Subcutaneous abdominal adipose tissue (tissue), 5 donors: Measurements from ENCODE around the gene DENND1A.
A peak's percentile ranks its signal among the peaks of the same experiment; 100 is the strongest.

ENCODE experiments used
- H3K27ac ChIP-seq: one replicate; pipeline ENCODE4 v1.7.0; 2013; ENCODE audit warnings: low read depth, mild to moderate bottlenecking, inconsistent platforms, low read length, moderate library complexity
- H3K27me3 ChIP-seq, 5 donors: one replicate each; pipeline ENCODE4 v1.7.0; 2013; ENCODE audit warnings: low read length in 5 of 5, inconsistent platforms in 1 of 5; ENCODE audit not compliant: control insufficient read depth in 5 of 5, insufficient read depth in 4 of 5
- H3K36me3 ChIP-seq, 5 donors: one replicate each; pipeline ENCODE4 v1.7.0; 2013; ENCODE audit warnings: low read length in 5 of 5; ENCODE audit not compliant: control insufficient read depth in 5 of 5, insufficient read depth in 5 of 5
- H3K4me1 ChIP-seq, 5 donors: one replicate each; pipeline ENCODE4 v1.7.0; 2013; ENCODE audit warnings: low read length in 5 of 5, mild to moderate bottlenecking in 3 of 5, moderate library complexity in 1 of 5; ENCODE audit not compliant: control insufficient read depth in 5 of 5, insufficient read depth in 5 of 5
- H3K4me3 ChIP-seq, 5 donors: one replicate each; pipeline ENCODE4 v1.7.0; 2013; ENCODE audit warnings: low read length in 5 of 5, low read depth in 1 of 5
- H3K9ac ChIP-seq, 5 donors: one replicate each; pipeline ENCODE4 v1.7.0; 2013; ENCODE audit warnings: low read length in 5 of 5, mild to moderate bottlenecking in 4 of 5, moderate library complexity in 3 of 5
- H3K9me3 ChIP-seq, 5 donors: one replicate each; pipeline ENCODE4 v1.7.0; 2013; ENCODE audit warnings: low read length in 5 of 5; ENCODE audit not compliant: control insufficient read depth in 5 of 5
- donor health status: healthy.
- donor health status: healthy.
- donor health status: healthy.
- donor health status: healthy.
- donor health status: healthy.

DENND1A gene

GRCh38 chr9:123453831-123454321, 476.1 kb downstream of the DENND1A start:
- Histone ChIP-seq H3K4me1 (peaks cover 0 to 3% (median 0%) of the 10 kb centered on the region in 5 donors), H3K27ac (no peak overlapping the region), H3K9ac (no peak overlapping the region), H3K4me3 (no peak overlapping the region), H3K27me3 (no peaks in the 10 kb centered on the region), H3K9me3 (no peaks in the 10 kb centered on the region), H3K36me3 (peaks cover 0 to 59% (median 16%) of the 10 kb centered on the region in 5 donors)

- Histone ChIP-seq H3K27me3 (no peaks in the 10 kb centered on the region), H3K4me3 (no peak overlapping the region)
Measured at GRCh38 chr9:123453076-123453667, 476.8 kb downstream of the DENND1A start.

GRCh38 chr9:123450996-123451395, 478.9 kb downstream of the DENND1A start:
- Histone ChIP-seq H3K9ac (no peak overlapping the region), H3K9me3 (no peaks in the 10 kb centered on the region), H3K27ac (no peak overlapping the region), H3K4me1 (peaks cover 0 to 3% (median 0%) of the 10 kb centered on the region in 5 donors), H3K36me3 (peaks cover 0 to 67% (median 10%) of the 10 kb centered on the region in 5 donors), H3K27me3 (no peaks in the 10 kb centered on the region), H3K4me3 (no peak overlapping the region)

More at GRCh38 chr9:123453076-123453667, 476.8 kb downstream of the DENND1A start:
- no peak overlapping the region for H3K9ac ChIP-seq
- H3K4me1 ChIP-seq: peaks cover 0 to 3% (median 0%) of the 10 kb centered on the region in 5 donors
- peaks cover 0 to 62% (median 16%) of the 10 kb centered on the region in 5 donors for H3K36me3 ChIP-seq
- peak overlapping the region; percentile 5 for H3K27ac ChIP-seq
- no peaks in the 10 kb centered on the region for H3K9me3 ChIP-seq

- H3K9me3 ChIP-seq: no peaks in the 10 kb centered on the region
- peaks cover 0 to 3% (median 0%) of the 10 kb centered on the region in 5 donors for H3K4me1 ChIP-seq
- no peak overlapping the region for H3K9ac ChIP-seq
- H3K27me3 ChIP-seq: no peaks in the 10 kb centered on the region
- H3K36me3 ChIP-seq: peaks cover 0 to 62% (median 9%) of the 10 kb centered on the region in 5 donors
- H3K27ac ChIP-seq: no peak overlapping the region
- no peak overlapping the region for H3K4me3 ChIP-seq
Measured at GRCh38 chr9:123450098-123450770, 479.7 kb downstream of the DENND1A start.

- Histone ChIP-seq H3K27ac (no peak overlapping the region), H3K27me3 (no peaks in the 10 kb centered on the region), H3K9me3 (no peaks in the 10 kb centered on the region)
Measured at GRCh38 chr9:123447934-123448646, 481.8 kb downstream of the DENND1A start.

GRCh38 chr9:123445981-123446610, 483.8 kb downstream of the DENND1A start:
- H3K4me3 ChIP-seq: no peak overlapping the region
- H3K4me1 ChIP-seq: peaks cover 0 to 3% (median 0%) of the 10 kb centered on the region in 5 donors
- H3K36me3 ChIP-seq: peaks cover 0 to 42% (median 11%) of the 10 kb centered on the region in 5 donors
- H3K9me3 ChIP-seq: no peaks in the 10 kb centered on the region
- no peak overlapping the region for H3K27ac ChIP-seq
- H3K27me3 ChIP-seq: no peaks in the 10 kb centered on the region
- H3K9ac ChIP-seq: no peak overlapping the region

More at GRCh38 chr9:123447934-123448646, 481.8 kb downstream of the DENND1A start:
- Histone ChIP-seq H3K4me3 (no peak overlapping the region), H3K9ac (no peak overlapping the region), H3K36me3 (peaks cover 0 to 54% (median 7%) of the 10 kb centered on the region in 5 donors), H3K4me1 (peaks cover 0 to 3% (median 0%) of the 10 kb centered on the region in 5 donors)

- no peak overlapping the region for H3K4me3 ChIP-seq
- H3K27me3 ChIP-seq: no peaks in the 10 kb centered on the region
- H3K4me1 ChIP-seq: peaks cover 0 to 2% (median 0%) of the 10 kb centered on the region in 5 donors
- H3K9me3 ChIP-seq: no peaks in the 10 kb centered on the region
- H3K36me3 ChIP-seq: peaks cover 3 to 43% (median 9%) of the 10 kb centered on the region in 5 donors
- no peak overlapping the region for H3K9ac ChIP-seq
- no peak overlapping the region for H3K27ac ChIP-seq
Measured at GRCh38 chr9:123445116-123445515, 484.8 kb downstream of the DENND1A start.

- peaks cover 6 to 56% (median 28%) of the 10 kb centered on the region in 5 donors for H3K36me3 ChIP-seq
- no peaks in the 10 kb centered on the region for H3K27me3 ChIP-seq
- H3K4me1 ChIP-seq: no peaks in the 10 kb centered on the region
- no peaks in the 10 kb centered on the region for H3K9me3 ChIP-seq
- H3K27ac ChIP-seq: no peak overlapping the region
- no peak overlapping the region for H3K4me3 ChIP-seq
- no peak overlapping the region for H3K9ac ChIP-seq
Measured at GRCh38 chr9:123441769-123442168, 488.2 kb downstream of the DENND1A start.

GRCh38 chr9:123440256-123440655, 489.7 kb downstream of the DENND1A start:
- no peaks in the 10 kb centered on the region for H3K27me3 ChIP-seq

More at GRCh38 chr9:123440256-123440655, 489.7 kb downstream of the DENND1A start:
- Histone ChIP-seq H3K27ac (no peak overlapping the region), H3K4me1 (no peaks in the 10 kb centered on the region), H3K9me3 (no peaks in the 10 kb centered on the region), H3K9ac (no peak overlapping the region), H3K4me3 (no peak overlapping the region), H3K36me3 (peaks cover 8 to 62% (median 40%) of the 10 kb centered on the region in 5 donors)
